GM12878 (cell line): ENCODE measurements around the gene TEKT1. TPM values are rescaled to one million over a fixed set of nuclear protein-coding genes. Genes with fewer than 3 reads are reported as not detected.
A peak's percentile ranks its signal among the peaks of the same experiment; 100 is the strongest.

Source experiments
- ATAC-seq: fragments of 200-7000 bp; cut with Tn5 transposase; 3 replicates; pipeline ENCODE4 v1.9.1; 2020; ENCODE audit warnings: mild to moderate bottlenecking, moderate library complexity
- BruUV-seq: library from RNA; stranded (reverse); fragments of 400-500 nt; replicated peaks from 2 replicates; lab custom pipeline; 2021; lab: Mats Ljungman, UMichigan
- CTCF ChIA-PET: fragments of 300-600 bp; sonication (Branson Sonifier 250); formaldehyde crosslinking; extraction: SDS; loops from one replicate; lab custom pipeline; 2021; ENCODE audit warnings: inconsistent platforms; lab: Yijun Ruan, JAX
- POLR2A ChIA-PET: fragments of 350-600 bp; formaldehyde crosslinking; extraction: SDS; loops from one replicate; lab custom pipeline; 2021; ENCODE audit warnings: inconsistent platforms; lab: Charles Lee
- RAD21 ChIA-PET: fragments of 300-600 bp; sonication (Branson Sonifier 250); formaldehyde crosslinking; loops from one replicate; lab custom pipeline; 2023; ENCODE audit warnings: antibody characterized with exemption; ENCODE audit not compliant: unreplicated experiment; lab: Charles Lee
- SMC1A ChIA-PET: fragments of 300-600 bp; sonication (Branson Sonifier 250); formaldehyde crosslinking; loops from one replicate; lab custom pipeline; 2023; ENCODE audit not compliant: unreplicated experiment, uncharacterized antibody; lab: Charles Lee
- DNase-seq: peaks from one replicate; pipeline ENCODE4 v3.0.0-alpha.2; 2011; ENCODE audit warnings: low read depth, low spot score
- FAIRE-seq: peaks from 3 replicates; lab custom pipeline; 2011; peaks lifted over from hg19 to GRCh38; lab: Jason Lieb, UNC
- H2AFZ ChIP-seq: 2 replicates; pipeline ENCODE4 v1.6.0; 2011; ENCODE audit warnings: low read depth, low read length, control low read depth; ENCODE audit not compliant: control insufficient read depth
- H3K27ac ChIP-seq: 2 replicates; pipeline ENCODE4 v1.5.1; 2011; ENCODE audit warnings: control low read depth; ENCODE audit not compliant: control insufficient read depth, insufficient read depth
- H3K27me3 ChIP-seq, 2 experiments: replicated peaks in 1 of 2; 2 replicates each; pipeline versions ENCODE4 v1.6.0 to v1.6.1; 2011; ENCODE audit warnings: low read length in 1 of 2; ENCODE audit not compliant: control insufficient read depth in 2 of 2, insufficient read depth in 2 of 2
- H3K36me3 ChIP-seq, 2 experiments: 2 replicates each; pipeline ENCODE4 v1.5.1; 2011; ENCODE audit warnings: low read length in 1 of 2; ENCODE audit not compliant: control insufficient read depth in 2 of 2, insufficient read depth in 2 of 2
- H3K4me1 ChIP-seq: 2 replicates; pipeline ENCODE4 v1.6.1; 2011; ENCODE audit warnings: mild to moderate bottlenecking, low read length, moderate library complexity, mixed read lengths; ENCODE audit not compliant: control insufficient read depth, insufficient read depth
- H3K4me2 ChIP-seq: 2 replicates; pipeline ENCODE4 v1.6.0; 2011; ENCODE audit warnings: control low read depth; ENCODE audit not compliant: control insufficient read depth, insufficient read depth
- H3K4me3 ChIP-seq: fragments of 200-600 bp; sonication (generic); 2 replicates; pipeline ENCODE4 v1.5.1; 2016
- H3K79me2 ChIP-seq: 2 replicates; pipeline ENCODE4 v1.6.0; 2011; ENCODE audit warnings: low read length; ENCODE audit not compliant: control insufficient read depth, insufficient read depth
- H3K9ac ChIP-seq: 2 replicates; pipeline ENCODE4 v1.8.0; 2011; ENCODE audit warnings: low read length, control low read depth, mixed read lengths; ENCODE audit not compliant: control insufficient read depth, insufficient read depth
- H3K9me3 ChIP-seq: replicated peaks from 3 replicates; pipeline ENCODE4 v1.5.1; 2011; ENCODE audit warnings: mild to moderate bottlenecking, low read length; ENCODE audit not compliant: control insufficient read depth, insufficient read depth
- H4K20me1 ChIP-seq: 2 replicates; pipeline ENCODE4 v1.6.0; 2011; ENCODE audit not compliant: control insufficient read depth, insufficient read depth
- BCL11A ChIP-seq: IDR thresholded peaks from 2 replicates; pipeline ENCODE4 v1.6.1; 2011; ENCODE audit warnings: low read depth, low read length
- BRCA1 ChIP-seq: IDR thresholded peaks from 2 replicates; pipeline ENCODE4 v1.6.1; 2011; ENCODE audit warnings: low read depth, low read length, improper control_type of control experiment
- CBX3 ChIP-seq: fragments of 200-600 bp; sonication (generic); IDR thresholded peaks from 2 replicates; pipeline ENCODE4 v1.6.1; 2016; ENCODE audit warnings: low read depth, borderline replicate concordance
- DPF2 ChIP-seq: fragments of 450-650 bp; IDR thresholded peaks from 2 replicates; pipeline ENCODE4 v1.6.1; 2017; ENCODE audit warnings: mild to moderate bottlenecking
- HCFC1 ChIP-seq: fragments of 150-350 bp; IDR thresholded peaks from 2 replicates; pipeline ENCODE4 v1.6.1; 2014; ENCODE audit warnings: low read length
- NFYA ChIP-seq: IDR thresholded peaks from 2 replicates; pipeline ENCODE4 v1.6.1; 2011; ENCODE audit warnings: low read depth, mild to moderate bottlenecking, low read length, improper control_type of control experiment, borderline replicate concordance
- POLR2A ChIP-seq: IDR thresholded peaks from 2 replicates; pipeline ENCODE4 v1.6.1; 2011; ENCODE audit warnings: low read depth, mild to moderate bottlenecking, low read length
- ZZZ3 ChIP-seq: IDR thresholded peaks from 2 replicates; pipeline ENCODE4 v1.6.1; 2011; ENCODE audit warnings: low read depth; ENCODE audit not compliant: control insufficient read depth, insufficient read length
- WGBS: methylation state at CpG from one replicate; pipeline ENCODE4 v1.1.6; 2016; ENCODE audit warnings: low lambda C conversion rate; ENCODE audit not compliant: insufficient replicate concordance, insufficient coverage; ENCODE audit errors: missing lambda C conversion rate; 5-methylcytosine and 5-hydroxymethylcytosine counted together
- in situ Hi-C: fragments of 300-500 bp; cut with MboI; formaldehyde crosslinking; loops from 9 replicates; pipeline ENCODE4 v1.14.3; 2018; ENCODE audit warnings: mixed read lengths
- intact Hi-C: fragments of 100-400 bp; cut with micrococcal nuclease; formaldehyde crosslinking; loops from one replicate; pipeline ENCODE4 v1.14.2; 2022; ENCODE audit not compliant: unreplicated experiment
- polyA plus RNA-seq, 11 experiments: library from polyadenylated mRNA; depleted of rRNA in 4 of 11; unstranded in 6 of 11; stranded (reverse) in 5 of 11; fragments of >200 nt; fragmentation: Nextera tagmentation in 4 of 11; fragmentation: Illumina TruSeq in 1 of 11; extraction: Ambion mirVana in 4 of 11; extraction: Trizol in 1 of 11; gene quantifications; 1 replicate in 1 of 11; 2 replicates in 10 of 11; pipeline versions ENCODE4 v1.2.1 to v1.2.3, GENCODE V29; 2011 to 2016; ENCODE audit warnings: inconsistent platforms in 2 of 11, missing spikeins in 2 of 11, low read depth in 1 of 11
- total RNA-seq, 4 experiments: library from RNA; depleted of rRNA in 3 of 4; stranded (reverse); fragments of >200 nt in 3 of 4; fragmentation: Illumina TruSeq in 1 of 4; extraction: Trizol in 1 of 4; gene quantifications; 2 replicates each; pipeline versions ENCODE4 v1.2.1 to v1.2.3, GENCODE V29; 2013 to 2021
- TF ChIP-seq, protein P1 (sequence below): fragments of 450-650 bp; IDR thresholded peaks from 2 replicates; pipeline ENCODE4 v1.6.1; 2016; ENCODE audit warnings: mild to moderate bottlenecking
- TF ChIP-seq, protein P2 (sequence below): fragments of 150-350 bp; IDR thresholded peaks from 2 replicates; pipeline ENCODE4 v1.6.1; 2014; ENCODE audit warnings: mild to moderate bottlenecking, low read depth, low read length
- TF ChIP-seq, protein P3 (sequence below), 3 experiments: IDR thresholded peaks in 2 of 3; conservative IDR thresholded peaks in 1 of 3; 2 replicates each; pipeline ENCODE4 v1.5.1; 2011; ENCODE audit warnings: low read depth in 3 of 3, low read length in 3 of 3, mild to moderate bottlenecking in 3 of 3, control low read depth in 2 of 3, moderate library complexity in 2 of 3, inconsistent platforms in 1 of 3, mixed read lengths in 1 of 3; ENCODE audit not compliant: control insufficient read depth in 2 of 3, insufficient read depth in 1 of 3; ENCODE audit errors: extremely low read depth in 1 of 3
- TF ChIP-seq, protein P4 (sequence below): fragments of 450-650 bp; conservative IDR thresholded peaks from 2 replicates; pipeline ENCODE4 v1.6.1; 2017; ENCODE audit warnings: mild to moderate bottlenecking, moderate library complexity

The TEKT1 gene
- total and polyA plus RNA-seq, 10 of the 15 experiments (the other 5 are each of a cell fraction or from before 2014, with no cell fraction given), result not detected

DNA sequence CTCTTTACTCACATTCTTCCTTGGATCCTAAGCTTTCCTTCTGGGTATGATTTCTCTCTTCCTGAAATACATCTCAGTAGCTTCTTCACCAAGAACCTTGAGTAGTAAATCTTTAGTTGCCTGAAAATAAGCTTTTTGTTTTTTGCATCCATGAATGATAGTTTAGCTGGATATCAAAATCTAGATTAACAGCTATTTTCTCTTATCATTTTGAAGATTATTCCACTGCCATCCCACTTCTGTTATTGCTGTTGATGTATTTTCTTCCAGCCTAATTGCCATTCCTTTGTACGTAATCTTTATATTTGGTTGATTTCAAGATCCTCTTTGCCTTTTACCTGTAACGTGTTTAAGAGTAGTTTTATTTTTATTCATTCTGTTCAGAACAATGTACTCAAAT is 63.1 kb downstream of the TEKT1 start (continued):
- TF ChIP-seq, protein P1, sequence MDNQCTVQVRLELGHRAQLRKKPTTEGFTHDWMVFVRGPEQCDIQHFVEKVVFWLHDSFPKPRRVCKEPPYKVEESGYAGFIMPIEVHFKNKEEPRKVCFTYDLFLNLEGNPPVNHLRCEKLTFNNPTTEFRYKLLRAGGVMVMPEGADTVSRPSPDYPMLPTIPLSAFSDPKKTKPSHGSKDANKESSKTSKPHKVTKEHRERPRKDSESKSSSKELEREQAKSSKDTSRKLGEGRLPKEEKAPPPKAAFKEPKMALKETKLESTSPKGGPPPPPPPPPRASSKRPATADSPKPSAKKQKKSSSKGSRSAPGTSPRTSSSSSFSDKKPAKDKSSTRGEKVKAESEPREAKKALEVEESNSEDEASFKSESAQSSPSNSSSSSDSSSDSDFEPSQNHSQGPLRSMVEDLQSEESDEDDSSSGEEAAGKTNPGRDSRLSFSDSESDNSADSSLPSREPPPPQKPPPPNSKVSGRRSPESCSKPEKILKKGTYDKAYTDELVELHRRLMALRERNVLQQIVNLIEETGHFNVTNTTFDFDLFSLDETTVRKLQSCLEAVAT, result no peak
- TF ChIP-seq BRCA1 (no peak), DPF2 (no peak), CBX3 (no peak), NFYA (no peak), BCL11A (no peak)
- TF ChIP-seq, protein P2, sequence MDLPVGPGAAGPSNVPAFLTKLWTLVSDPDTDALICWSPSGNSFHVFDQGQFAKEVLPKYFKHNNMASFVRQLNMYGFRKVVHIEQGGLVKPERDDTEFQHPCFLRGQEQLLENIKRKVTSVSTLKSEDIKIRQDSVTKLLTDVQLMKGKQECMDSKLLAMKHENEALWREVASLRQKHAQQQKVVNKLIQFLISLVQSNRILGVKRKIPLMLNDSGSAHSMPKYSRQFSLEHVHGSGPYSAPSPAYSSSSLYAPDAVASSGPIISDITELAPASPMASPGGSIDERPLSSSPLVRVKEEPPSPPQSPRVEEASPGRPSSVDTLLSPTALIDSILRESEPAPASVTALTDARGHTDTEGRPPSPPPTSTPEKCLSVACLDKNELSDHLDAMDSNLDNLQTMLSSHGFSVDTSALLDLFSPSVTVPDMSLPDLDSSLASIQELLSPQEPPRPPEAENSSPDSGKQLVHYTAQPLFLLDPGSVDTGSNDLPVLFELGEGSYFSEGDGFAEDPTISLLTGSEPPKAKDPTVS, result no peak
- TF ChIP-seq, protein P3, sequence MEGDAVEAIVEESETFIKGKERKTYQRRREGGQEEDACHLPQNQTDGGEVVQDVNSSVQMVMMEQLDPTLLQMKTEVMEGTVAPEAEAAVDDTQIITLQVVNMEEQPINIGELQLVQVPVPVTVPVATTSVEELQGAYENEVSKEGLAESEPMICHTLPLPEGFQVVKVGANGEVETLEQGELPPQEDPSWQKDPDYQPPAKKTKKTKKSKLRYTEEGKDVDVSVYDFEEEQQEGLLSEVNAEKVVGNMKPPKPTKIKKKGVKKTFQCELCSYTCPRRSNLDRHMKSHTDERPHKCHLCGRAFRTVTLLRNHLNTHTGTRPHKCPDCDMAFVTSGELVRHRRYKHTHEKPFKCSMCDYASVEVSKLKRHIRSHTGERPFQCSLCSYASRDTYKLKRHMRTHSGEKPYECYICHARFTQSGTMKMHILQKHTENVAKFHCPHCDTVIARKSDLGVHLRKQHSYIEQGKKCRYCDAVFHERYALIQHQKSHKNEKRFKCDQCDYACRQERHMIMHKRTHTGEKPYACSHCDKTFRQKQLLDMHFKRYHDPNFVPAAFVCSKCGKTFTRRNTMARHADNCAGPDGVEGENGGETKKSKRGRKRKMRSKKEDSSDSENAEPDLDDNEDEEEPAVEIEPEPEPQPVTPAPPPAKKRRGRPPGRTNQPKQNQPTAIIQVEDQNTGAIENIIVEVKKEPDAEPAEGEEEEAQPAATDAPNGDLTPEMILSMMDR (IDR thresholded peaks at IDR 0.05 in 2 of 3, conservative IDR thresholded peaks at IDR 0.05 in 1 of 3; ENCODE audit: control insufficient read depth in 2 of 3, extremely low read depth in 1 of 3, insufficient read depth in 1 of 3, low read depth in 3 of 3, low read length in 3 of 3), result no peak

DNA sequence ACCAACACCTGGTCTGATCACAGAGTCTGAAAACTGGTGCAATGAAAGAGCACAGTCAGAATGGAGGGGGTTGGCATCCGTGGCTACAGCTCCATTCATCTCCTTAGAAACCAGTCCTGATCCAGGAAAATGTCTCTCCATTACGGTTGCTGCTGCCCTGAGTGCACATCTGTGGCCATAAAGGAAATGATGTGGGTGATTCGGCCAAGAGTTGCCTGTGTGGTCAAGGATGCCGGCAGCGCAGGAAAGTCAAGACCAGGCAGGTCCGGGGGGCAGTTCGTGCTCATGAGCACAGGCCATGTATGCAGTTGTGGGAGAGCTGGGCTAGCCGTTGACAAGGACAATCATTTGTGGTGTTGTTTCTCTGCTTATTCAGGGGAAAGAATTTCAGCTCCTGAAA is 69.8 kb downstream of the TEKT1 start:
- in situ Hi-C loops, result no loop called here
- RAD21 ChIA-PET, result no interaction called here
- Histone ChIP-seq H3K27ac (no peak overlapping the region), H3K36me3 (peaks cover 5 to 63% of the 10 kb centered on the region in 2 experiments), H3K4me3 (no peak overlapping the region)
- intact Hi-C loops, result no loop called here
- no peak for TF ChIP-seq ZZZ3
- TF ChIP-seq, protein P4, sequence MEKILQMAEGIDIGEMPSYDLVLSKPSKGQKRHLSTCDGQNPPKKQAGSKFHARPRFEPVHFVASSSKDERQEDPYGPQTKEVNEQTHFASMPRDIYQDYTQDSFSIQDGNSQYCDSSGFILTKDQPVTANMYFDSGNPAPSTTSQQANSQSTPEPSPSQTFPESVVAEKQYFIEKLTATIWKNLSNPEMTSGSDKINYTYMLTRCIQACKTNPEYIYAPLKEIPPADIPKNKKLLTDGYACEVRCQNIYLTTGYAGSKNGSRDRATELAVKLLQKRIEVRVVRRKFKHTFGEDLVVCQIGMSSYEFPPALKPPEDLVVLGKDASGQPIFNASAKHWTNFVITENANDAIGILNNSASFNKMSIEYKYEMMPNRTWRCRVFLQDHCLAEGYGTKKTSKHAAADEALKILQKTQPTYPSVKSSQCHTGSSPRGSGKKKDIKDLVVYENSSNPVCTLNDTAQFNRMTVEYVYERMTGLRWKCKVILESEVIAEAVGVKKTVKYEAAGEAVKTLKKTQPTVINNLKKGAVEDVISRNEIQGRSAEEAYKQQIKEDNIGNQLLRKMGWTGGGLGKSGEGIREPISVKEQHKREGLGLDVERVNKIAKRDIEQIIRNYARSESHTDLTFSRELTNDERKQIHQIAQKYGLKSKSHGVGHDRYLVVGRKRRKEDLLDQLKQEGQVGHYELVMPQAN, result no peak
- TF ChIP-seq HCFC1, result no peak
- peak; percentile 41 for TF ChIP-seq POLR2A
- TF ChIP-seq, all 136 proteins: peak for 1
- H3K9ac ChIP-seq, result no peak overlapping the region
- no peaks in the 10 kb centered on the region; the same call in 1 of the 2 replicates for H3K4me1 ChIP-seq
- 86% methylated on average over 8 of the region's 8 CpGs for WGBS
- ChIA-PET CTCF (no interaction called here), POLR2A (interaction anchor here (0.6 kb wide), 1 partner anchor 149 kb away, joined by 8 read pairs; no protein-coding TSS in a partner anchor), SMC1A (no interaction called here)
- FAIRE-seq (no peak), DNase-seq (no peak), ATAC-seq (no peak)
- H4K20me1 ChIP-seq, result no peaks in the 10 kb centered on the region
- no peak overlapping the region for H3K4me2 ChIP-seq
- no peaks in the 10 kb centered on the region for H3K27me3 ChIP-seq
- no peak overlapping the region for H2AFZ ChIP-seq
- peaks cover 16% of the 10 kb centered on the region for H3K79me2 ChIP-seq
- no TSS peak for BruUV-seq
- H3K9me3 ChIP-seq, result peaks cover 7% of the 10 kb centered on the region; the same call in 2 of the 3 replicates
